Loucy (cell line): Measurements from ENCODE around the gene TEX14.

Experiments used
- CTCF ChIP-seq: fragments of 200-600 bp; sonication (generic); conservative IDR thresholded peaks from 2 replicates; pipeline ENCODE4 v1.5.1; 2014; ENCODE audit warnings: mild to moderate bottlenecking, antibody characterized with exemption, low read length
- EZH2phosphoT487 ChIP-seq: fragments of 200-600 bp; IDR thresholded peaks from 2 replicates; pipeline ENCODE4 v1.6.1; 2018; ENCODE audit warnings: antibody characterized with exemption, mild to moderate bottlenecking, moderate library complexity, borderline replicate concordance

GRCh38 chr17:58577696-58578095, 114.1 kb downstream of the TEX14 start:
- TF ChIP-seq CTCF: peak; percentile 75
- no peak for TF ChIP-seq EZH2phosphoT487
